Lower leg skin (tissue), 3 donors: ENCODE measurements around the gene IFNG.
"Not testable (repeated sequence)": the region's sequence is repeated elsewhere in the genome, so short reads cannot be mapped to it uniquely, and the experiment has no call there.

Experiments
- CTCF ChIP-seq, 3 donors: fragments of 450-650 bp; IDR thresholded peaks; one replicate each; pipeline ENCODE4 v1.5.1; 2016; ENCODE audit warnings: antibody characterized with exemption in 3 of 3, mild to moderate bottlenecking in 3 of 3, moderate library complexity in 2 of 3
- POLR2A ChIP-seq, 2 donors: fragments of 450-650 bp; IDR thresholded peaks; one replicate each; pipeline ENCODE4 v1.6.1; 2016 to 2017; ENCODE audit warnings: antibody characterized with exemption in 2 of 2, mild to moderate bottlenecking in 1 of 2, moderate library complexity in 1 of 2

GRCh38 chr12:68209048-68209728 is 49.6 kb upstream of the IFNG start:
- not testable (repeated sequence) for TF ChIP-seq CTCF, POLR2A (IDR thresholded peaks at IDR 0.05)
